SU-DHL-6 (cell line): ENCODE data around the gene TSPAN32.

Experiments used
- H2AFZ ChIP-seq: fragments of 200-600 bp; sonication (generic); 2 replicates; pipeline ENCODE4 v1.6.1; 2014; ENCODE audit warnings: low read depth, mild to moderate bottlenecking, moderate library complexity, mixed read lengths, antibody characterized with exemption, low read length; ENCODE audit not compliant: severe bottlenecking
- H3F3A ChIP-seq: fragments of 200-600 bp; shearing (Covaris generic); 2 replicates; pipeline ENCODE4 v1.6.0; 2016; ENCODE audit warnings: antibody characterized with exemption, mild to moderate bottlenecking; ENCODE audit not compliant: insufficient read depth
- H3K27ac ChIP-seq: fragments of 200-600 bp; sonication (generic); 2 replicates; pipeline ENCODE4 v1.5.1; 2016; ENCODE audit warnings: low read depth, mild to moderate bottlenecking, low read length, moderate library complexity, mixed read lengths
- H3K27me3 ChIP-seq: fragments of 200-600 bp; sonication (generic), shearing (Covaris generic); 2 replicates; pipeline ENCODE4 v1.6.0; 2014; ENCODE audit warnings: mild to moderate bottlenecking, low read length
- H3K36me3 ChIP-seq: fragments of 200-600 bp; sonication (generic); 2 replicates; pipeline ENCODE4 v1.6.1; 2014; ENCODE audit warnings: mild to moderate bottlenecking, low read length, mixed read lengths
- H3K4me2 ChIP-seq: fragments of 300-600, 200-600 bp; shearing (Covaris generic), sonication (generic); 2 replicates; pipeline ENCODE4 v1.6.0; 2014; ENCODE audit warnings: low read length, low read depth, mild to moderate bottlenecking; ENCODE audit not compliant: poor library complexity, severe bottlenecking
- H3K4me3 ChIP-seq: fragments of 200-600 bp; sonication (generic); 2 replicates; pipeline ENCODE4 v1.5.1; 2014; ENCODE audit warnings: antibody characterized with exemption, low read length, mild to moderate bottlenecking, mixed read lengths; ENCODE audit not compliant: insufficient read depth, poor library complexity, severe bottlenecking
- H3K79me2 ChIP-seq: fragments of 200-600 bp; sonication (generic); 2 replicates; pipeline ENCODE4 v1.6.1; 2014; ENCODE audit warnings: mild to moderate bottlenecking, low read length, moderate library complexity; ENCODE audit not compliant: insufficient read depth
- H3K9ac ChIP-seq: fragments of 200-600 bp; sonication (generic); 2 replicates; pipeline ENCODE4 v1.7.0; 2014; ENCODE audit warnings: mild to moderate bottlenecking, low read length
- H3K9me2 ChIP-seq: fragments of 200-600 bp; sonication (generic); replicated peaks from 2 replicates; pipeline ENCODE4 v1.6.1; 2014; ENCODE audit warnings: low read length; ENCODE audit not compliant: insufficient read depth
- H3K9me3 ChIP-seq: fragments of 200-600 bp; sonication (generic); 2 replicates; pipeline ENCODE4 v1.6.1; 2014; ENCODE audit warnings: low read length, mixed read lengths; ENCODE audit not compliant: insufficient read depth
- H4K20me1 ChIP-seq: fragments of 200-600 bp; sonication (generic); 2 replicates; pipeline ENCODE4 v1.6.1; 2014; ENCODE audit warnings: low read depth, mild to moderate bottlenecking, antibody characterized with exemption, low read length, moderate library complexity, mixed read lengths
- CTCF ChIP-seq: fragments of 200-600 bp; sonication (generic); IDR thresholded peaks from one replicate; pipeline ENCODE4 v1.5.1; 2017; ENCODE audit warnings: antibody characterized with exemption, mild to moderate bottlenecking, low read length, moderate library complexity; ENCODE audit not compliant: insufficient read depth, poor library complexity, severe bottlenecking
- EZH2phosphoT487 ChIP-seq: fragments of 200-600 bp; sonication (generic), shearing (Covaris generic); conservative IDR thresholded peaks from 2 replicates; pipeline ENCODE4 v1.6.1; 2018; ENCODE audit warnings: mild to moderate bottlenecking, antibody characterized with exemption, low read length, moderate library complexity, mixed read lengths

TSPAN32 gene

GRCh38 chr11:2306877-2307500 lies 5.2 kb downstream of the TSPAN32 start:
- Histone ChIP-seq H3K27me3 (no peaks in the 10 kb centered on the region), H3K27ac (no peak overlapping the region), H2AFZ (no peak overlapping the region), H3K9ac (no peak overlapping the region), H3K79me2 (no peaks in the 10 kb centered on the region), H3K9me2 (no peaks in the 10 kb centered on the region), H3K36me3 (no peaks in the 10 kb centered on the region), H3K9me3 (no peaks in the 10 kb centered on the region), H3F3A (no peaks in the 10 kb centered on the region), H4K20me1 (no peaks in the 10 kb centered on the region), H3K4me3 (no peak overlapping the region), H3K4me2 (no peak overlapping the region)
- TF ChIP-seq CTCF (no peak), EZH2phosphoT487 (no peak)

DNA sequence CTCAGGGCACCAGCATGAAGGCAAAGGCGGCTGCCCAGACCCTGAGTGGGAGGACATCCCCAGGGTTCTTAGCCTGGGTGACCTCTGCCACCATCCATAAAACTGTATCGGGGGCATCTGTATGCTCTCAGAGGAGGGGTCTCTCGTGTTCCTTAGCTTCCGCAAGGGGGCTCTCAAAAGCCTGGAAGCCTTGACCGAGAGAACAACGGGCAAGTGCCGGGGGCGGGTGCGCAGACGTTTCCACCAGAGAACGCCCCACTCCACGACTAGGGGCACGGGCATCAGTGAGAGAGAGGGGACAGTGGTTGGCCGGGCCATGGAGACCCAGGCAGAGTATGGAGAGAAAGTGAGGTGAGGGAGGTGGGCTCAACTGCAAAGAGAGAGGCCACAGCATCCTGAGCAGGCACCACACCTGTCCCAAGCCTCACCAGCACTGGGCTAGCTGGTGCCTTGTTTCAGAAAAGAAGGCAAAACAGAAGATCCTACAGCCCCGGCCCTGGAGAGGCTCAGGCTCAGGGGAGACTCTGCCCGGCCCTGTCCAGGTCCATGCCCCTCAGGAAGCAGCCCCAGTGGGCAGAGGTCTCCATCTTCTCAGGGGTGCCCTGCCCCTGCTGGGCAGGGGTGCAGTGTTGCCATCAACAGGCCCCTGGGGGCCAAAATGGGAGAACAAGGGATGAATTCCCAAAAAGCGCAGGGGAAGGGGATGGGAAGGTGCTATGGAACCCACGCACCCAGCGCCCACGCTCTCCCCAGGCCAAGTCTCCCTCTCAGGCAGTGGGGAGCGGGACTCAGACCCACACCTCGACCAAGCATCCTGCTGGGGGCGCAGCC lies 5.9 kb downstream of the TSPAN32 start:
- H3K79me2 ChIP-seq: no peaks in the 10 kb centered on the region
- no peak overlapping the region for H3K27ac ChIP-seq
- H3F3A ChIP-seq: no peaks in the 10 kb centered on the region
- no peaks in the 10 kb centered on the region for H3K9me3 ChIP-seq
- H4K20me1 ChIP-seq: no peaks in the 10 kb centered on the region
- H2AFZ ChIP-seq: no peak overlapping the region
- TF ChIP-seq CTCF: no peak
- no peak for TF ChIP-seq EZH2phosphoT487
- no peak overlapping the region for H3K4me2 ChIP-seq
- H3K9ac ChIP-seq: no peak overlapping the region
- H3K4me3 ChIP-seq: no peak overlapping the region
- no peaks in the 10 kb centered on the region for H3K36me3 ChIP-seq
- no peaks in the 10 kb centered on the region for H3K27me3 ChIP-seq
- no peaks in the 10 kb centered on the region for H3K9me2 ChIP-seq

DNA sequence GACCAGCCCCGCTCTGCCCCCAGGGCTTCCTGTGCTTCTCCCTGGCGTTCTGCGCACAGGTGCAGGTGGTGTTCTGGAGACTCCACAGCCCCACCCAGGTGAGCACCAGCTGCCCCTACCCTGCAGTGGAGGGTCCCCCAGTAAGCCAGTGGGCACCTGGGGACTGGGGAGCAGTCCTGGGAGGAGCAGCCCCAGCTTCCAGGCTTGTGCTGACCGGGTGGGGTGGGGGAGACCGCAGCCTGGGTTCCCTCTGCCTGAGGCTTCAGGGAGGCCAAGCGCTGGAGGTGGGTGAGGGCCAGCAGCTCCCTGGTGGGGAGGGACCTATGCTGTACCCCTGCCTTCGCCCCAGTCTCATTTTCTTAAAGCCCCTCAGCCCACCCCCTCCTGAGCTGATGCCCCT lies 6.9 kb downstream of the TSPAN32 start:
- no peak overlapping the region for H3K4me2 ChIP-seq
- no peaks in the 10 kb centered on the region for H4K20me1 ChIP-seq
- H3K4me3 ChIP-seq: no peak overlapping the region
- no peak overlapping the region for H2AFZ ChIP-seq
- TF ChIP-seq CTCF (no peak), EZH2phosphoT487 (no peak)
- no peaks in the 10 kb centered on the region for H3K9me2 ChIP-seq
- no peaks in the 10 kb centered on the region for H3K79me2 ChIP-seq
- H3K9me3 ChIP-seq: no peaks in the 10 kb centered on the region
- no peak overlapping the region for H3K27ac ChIP-seq
- no peaks in the 10 kb centered on the region for H3F3A ChIP-seq
- no peak overlapping the region for H3K9ac ChIP-seq
- H3K36me3 ChIP-seq: no peaks in the 10 kb centered on the region
- no peaks in the 10 kb centered on the region for H3K27me3 ChIP-seq
